Ascending aorta (tissue), 2 donors: ENCODE measurements around the gene PPIL3. TPM values are rescaled to one million over a fixed set of nuclear protein-coding genes. Genes with fewer than 3 reads are reported as not detected.

Source experiments
- DNase-seq, 2 donors: peaks; one replicate each; pipeline ENCODE4 v3.0.0-alpha.2; 2019; ENCODE audit warnings: low spot score in 2 of 2
- H3K27ac ChIP-seq, 2 donors: fragments of 200-600 bp; sonication (generic); one replicate each; pipeline ENCODE4 v1.5.1; 2016 to 2017; ENCODE audit warnings: mild to moderate bottlenecking in 1 of 2
- H3K27me3 ChIP-seq: fragments of 200-600 bp; sonication (generic); one replicate; pipeline ENCODE4 v1.5.1; 2017
- H3K36me3 ChIP-seq, 2 donors: fragments of 200-600 bp; sonication (generic); one replicate each; pipeline ENCODE4 v1.5.1; 2016
- H3K4me1 ChIP-seq, 2 donors: fragments of 200-600 bp; sonication (generic); one replicate each; pipeline ENCODE4 v1.5.1; 2016 to 2017; ENCODE audit warnings: mild to moderate bottlenecking in 1 of 2
- H3K4me3 ChIP-seq, 2 donors: fragments of 200-600 bp; sonication (generic); one replicate each; pipeline ENCODE4 v1.5.1; 2016 to 2017; ENCODE audit warnings: mild to moderate bottlenecking in 1 of 2
- H3K9me3 ChIP-seq, 2 donors: fragments of 200-600 bp; sonication (generic); one replicate each; pipeline ENCODE4 v1.5.1; 2016
- CTCF ChIP-seq, 3 experiments: fragments of 200-600 bp in 2 of 3; fragments of 450-650 bp in 1 of 3; sonication (generic) in 2 of 3; IDR thresholded peaks; one replicate each; pipeline ENCODE4 v1.5.1; 2016 to 2019; ENCODE audit warnings: antibody characterized with exemption in 3 of 3, mild to moderate bottlenecking in 1 of 3, moderate library complexity in 1 of 3
- intact Hi-C: fragments of 100-400 bp; cut with DNase I; formaldehyde crosslinking; loops from one replicate; pipeline ENCODE4 v1.15.1; 2023
- total RNA-seq: library from RNA; depleted of rRNA; stranded (reverse); fragments of >200 nt; gene quantifications from one replicate; pipeline ENCODE4 v1.1.0, GENCODE V29; 2016

The PPIL3 gene
- total RNA-seq: 0.64 TPM

DNA sequence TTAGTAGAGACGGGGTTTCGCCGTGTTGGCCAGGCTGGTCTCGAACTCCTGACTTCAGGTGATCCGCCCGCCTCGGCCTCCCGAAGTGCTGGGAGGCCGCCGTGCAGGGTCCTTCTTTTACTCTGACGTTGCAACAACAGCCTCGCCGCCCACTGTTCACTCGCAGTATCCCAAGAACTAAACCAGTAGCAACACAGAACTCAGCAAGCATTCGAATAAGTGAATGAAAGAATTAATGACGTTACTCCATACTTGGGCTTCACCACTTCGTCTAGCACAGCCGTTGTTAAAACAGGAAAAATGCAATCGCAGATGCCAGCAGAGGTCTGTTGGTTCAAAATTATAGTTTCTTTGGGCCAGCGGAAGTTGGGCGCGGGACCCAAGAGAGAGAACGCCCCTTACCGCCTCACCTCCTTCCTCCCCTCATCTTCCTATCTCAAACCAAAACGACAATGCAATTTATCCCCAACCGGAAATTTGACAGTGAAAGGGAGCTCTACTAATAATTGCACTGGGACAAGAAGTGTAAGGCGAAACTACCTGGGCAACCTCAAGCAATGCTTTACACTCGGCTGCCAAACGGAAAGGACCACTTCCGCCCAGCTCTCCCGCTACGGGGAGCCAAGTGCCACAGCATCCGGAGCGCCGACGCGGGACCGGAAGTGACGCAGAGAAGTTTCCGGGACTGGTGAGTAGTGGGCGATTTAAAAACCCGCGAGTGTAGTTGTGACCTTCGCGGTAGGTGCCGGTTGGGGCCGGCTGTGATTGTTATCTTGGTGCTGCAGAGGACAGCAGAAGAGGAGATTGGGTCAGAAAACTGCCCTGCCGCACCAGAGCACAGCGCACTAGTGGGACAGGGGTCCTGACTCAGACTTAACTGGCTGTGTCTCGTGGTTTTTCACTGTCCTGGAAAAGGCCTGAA, at the start of gene PPIL3, which contains the start of gene NIF3L1:
TSS of gene PPIL3 (minus strand) at position 374 of the 922 bp plus-strand sequence. CDS start 1,462 bp downstream, outside the sequence.
TSS of gene NIF3L1 (plus strand) at position 668 of the 922 bp plus-strand sequence. CDS start 2,573 bp downstream, outside the sequence.
- H3K27me3 ChIP-seq: no peaks in the 10 kb centered on the region
- intact Hi-C loops: loop anchor here (1.0 to 5.0 kb wide), 7 partner anchors 25 to 363 kb away; partner anchors contain the start of genes BZW1, CFLAR, CLK1 and HYCC2
- DNase-seq: peak; percentile 91 to 98
- TF ChIP-seq CTCF (IDR thresholded peaks at IDR 0.05): peak in 1 of 3 experiments; percentile 15
- no peaks in the 10 kb centered on the region for H3K9me3 ChIP-seq
- H3K36me3 ChIP-seq: peaks cover 10 to 17% of the 10 kb centered on the region in 2 donors
- H3K4me1 ChIP-seq: peaks cover 7 to 17% of the 10 kb centered on the region in 2 donors
- peak within 1 kb of the TSS; percentile 90 to 94 for H3K27ac ChIP-seq
- H3K4me3 ChIP-seq: peak within 1 kb of the TSS; percentile 79 to 81

DNA sequence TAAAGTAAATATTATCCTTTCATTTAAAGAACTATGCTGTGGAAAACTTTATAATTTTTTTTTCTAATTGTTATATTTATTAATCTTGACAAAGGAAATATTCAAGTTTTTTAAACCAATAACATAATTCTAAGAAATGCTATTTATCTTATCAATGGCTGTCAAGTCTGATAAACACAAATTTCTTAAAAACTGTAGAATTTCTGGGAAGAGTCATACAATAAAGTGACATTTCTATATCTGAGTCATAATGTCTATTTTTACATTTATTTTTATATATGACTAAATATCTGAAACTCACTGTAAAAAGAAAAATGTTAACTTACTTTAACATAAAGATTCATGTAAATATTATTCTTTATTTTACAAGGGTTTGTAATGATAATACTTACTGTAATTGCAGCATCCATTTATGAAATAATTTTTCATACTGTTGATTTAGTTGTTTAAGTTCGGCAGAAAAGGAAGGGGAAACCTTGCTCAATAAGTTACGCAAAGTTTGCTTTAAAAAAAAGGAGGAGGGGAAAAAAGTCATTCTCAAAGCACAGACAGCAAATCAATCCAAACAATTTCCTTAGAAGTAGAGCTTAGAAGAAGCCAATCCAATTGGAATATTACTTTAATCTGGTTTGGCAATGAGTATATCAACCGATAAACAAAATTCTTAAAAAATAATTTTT, 42.2 kb upstream of the PPIL3 start:
- no peak for TF ChIP-seq CTCF (IDR thresholded peaks at IDR 0.05)
- Histone ChIP-seq H3K4me3 (no peak overlapping the region), H3K36me3 (peaks cover 50 to 72% of the 10 kb centered on the region in 2 donors), H3K27me3 (no peaks in the 10 kb centered on the region), H3K4me1 (no peaks in the 10 kb centered on the region), H3K27ac (no peak overlapping the region), H3K9me3 (no peaks in the 10 kb centered on the region)
- intact Hi-C loops: no loop called here
- no peak for DNase-seq

DNA sequence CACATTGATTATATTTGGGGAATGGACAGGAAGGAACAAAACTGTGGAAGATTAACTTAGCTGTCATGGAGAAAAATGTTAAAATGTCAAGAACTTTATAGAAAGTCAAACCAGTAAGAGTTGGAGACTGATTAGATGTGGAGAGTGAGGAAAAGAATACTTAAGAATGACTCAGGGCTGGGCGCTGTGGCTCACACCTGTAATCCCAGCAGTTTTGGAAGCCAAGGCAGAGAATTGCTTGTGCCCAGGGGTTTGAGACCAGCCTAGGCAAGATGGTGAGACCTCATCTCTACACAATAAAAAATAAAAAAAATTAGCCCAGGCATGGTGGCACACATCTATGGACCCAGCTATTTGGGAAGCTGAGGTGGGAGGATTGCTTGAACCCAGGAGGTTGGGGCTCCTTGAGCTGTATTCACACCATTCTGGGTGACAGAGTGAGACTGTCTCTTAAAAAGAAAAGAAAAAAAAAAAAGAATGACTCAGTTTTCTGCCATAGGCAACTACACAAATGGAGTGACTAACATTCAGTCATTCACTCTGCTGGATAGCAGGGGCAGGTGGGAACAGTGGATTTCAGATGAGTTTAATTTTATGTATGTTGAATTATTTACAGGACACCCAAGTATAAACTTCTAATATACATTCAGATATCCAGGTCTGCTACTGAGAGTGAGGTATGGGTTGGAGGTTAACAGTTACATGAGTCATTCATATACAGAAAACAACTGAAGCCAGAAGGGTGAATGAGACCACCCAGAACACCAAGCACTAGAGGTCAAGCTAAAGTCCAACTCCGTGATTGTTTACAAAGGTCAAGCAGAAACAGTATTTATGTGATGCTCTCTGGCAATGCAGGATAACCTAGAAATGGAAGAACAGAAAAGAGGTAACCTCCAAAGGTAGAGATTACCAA, 40.7 kb upstream of the PPIL3 start:
- DNase-seq: no peak
- H3K4me1 ChIP-seq: no peaks in the 10 kb centered on the region
- intact Hi-C loops: no loop called here
- H3K27ac ChIP-seq: no peak overlapping the region
- H3K27me3 ChIP-seq: no peaks in the 10 kb centered on the region
- peaks cover 42 to 67% of the 10 kb centered on the region in 2 donors for H3K36me3 ChIP-seq
- TF ChIP-seq CTCF (IDR thresholded peaks at IDR 0.05): no peak
- no peaks in the 10 kb centered on the region for H3K9me3 ChIP-seq
- H3K4me3 ChIP-seq: no peak overlapping the region

- Histone ChIP-seq H3K27me3 (no peaks in the 10 kb centered on the region), H3K36me3 (peaks cover 65 to 87% of the 10 kb centered on the region in 2 donors), H3K9me3 (no peaks in the 10 kb centered on the region), H3K4me3 (no peak overlapping the region), H3K4me1 (no peaks in the 10 kb centered on the region), H3K27ac (no peak overlapping the region)
- DNase-seq: no peak
- no peak for TF ChIP-seq CTCF (IDR thresholded peaks at IDR 0.05)
- intact Hi-C loops: no loop called here
Measured at GRCh38 chr2:200922439-200922838, 33.6 kb upstream of the PPIL3 start.

DNA sequence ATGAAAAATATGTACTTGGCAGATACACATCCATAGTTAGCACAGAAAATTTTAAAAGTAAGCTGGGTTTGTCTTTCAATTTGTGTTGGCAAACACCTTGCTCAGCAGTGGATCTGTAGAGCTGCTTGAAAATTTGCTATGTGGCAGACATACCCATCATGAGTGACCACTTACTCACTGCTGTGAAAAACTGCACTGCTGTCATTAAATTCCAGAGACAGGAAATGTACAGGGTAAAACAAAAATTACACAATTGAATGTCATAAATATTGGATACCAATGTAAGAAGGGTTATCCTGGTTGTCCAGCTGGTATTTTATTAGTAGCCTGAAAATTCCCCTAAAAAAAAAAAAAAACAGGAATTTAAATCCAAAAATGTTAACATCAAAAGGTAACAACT, 24.8 kb upstream of the PPIL3 start:
- Histone ChIP-seq H3K27me3 (no peaks in the 10 kb centered on the region), H3K36me3 (peaks cover 62 to 70% of the 10 kb centered on the region in 2 donors), H3K27ac (no peak overlapping the region), H3K4me3 (no peak overlapping the region), H3K4me1 (no peaks in the 10 kb centered on the region), H3K9me3 (no peaks in the 10 kb centered on the region)
- no peak for DNase-seq
- intact Hi-C loops: no loop called here
- no peak for TF ChIP-seq CTCF (IDR thresholded peaks at IDR 0.05)
